ENCODE measurements around the gene LRP1B.

Gene LRP1B

DNA sequence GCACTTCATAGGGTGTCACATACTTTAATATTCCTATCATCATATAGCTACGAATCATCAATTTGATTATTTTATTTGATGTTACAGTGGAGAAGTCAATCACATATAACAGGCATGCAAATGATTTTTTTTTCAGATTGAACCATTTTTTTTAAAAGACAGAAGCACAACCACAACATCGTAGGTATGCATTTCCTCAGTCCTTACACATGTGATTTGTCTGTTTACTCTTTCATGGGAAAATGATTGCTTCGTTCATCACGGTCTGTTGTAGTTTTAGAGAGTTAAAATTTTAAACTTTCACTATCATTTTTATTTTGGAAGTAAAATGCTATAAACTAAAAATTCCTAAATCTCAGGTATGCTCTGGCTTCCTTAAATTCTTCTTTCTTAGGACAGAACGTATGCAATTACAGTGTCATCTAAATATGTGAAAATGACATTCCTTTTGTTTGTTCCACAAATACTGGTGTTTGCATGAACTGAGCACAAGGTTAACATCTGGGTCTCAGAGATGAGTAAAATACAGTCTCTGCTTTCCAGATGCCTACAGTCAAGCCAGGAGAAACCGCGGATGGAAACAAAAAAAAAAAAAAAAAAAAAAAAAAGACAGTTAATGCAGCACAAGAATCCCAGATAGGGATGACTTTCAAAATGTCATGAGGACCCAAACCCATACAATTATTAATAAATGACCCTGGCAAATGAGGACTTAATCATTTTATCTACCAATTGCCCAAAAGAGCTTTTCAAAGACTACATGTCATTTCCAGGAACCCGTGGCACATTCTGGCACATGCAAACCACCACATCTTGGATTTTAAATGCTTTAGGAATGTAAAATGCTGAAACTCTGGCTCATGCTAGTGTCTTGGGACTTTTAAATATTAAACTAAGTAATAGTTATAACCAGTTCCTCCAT, 201.2 kb downstream of the LRP1B start:
- Histone ChIP-seq H3K9me3 (ENCODE audit: insufficient read depth, low read length, severe bottlenecking) (no peaks in the 10 kb centered on the region), H3K27ac (ENCODE audit: low read length) (no peak overlapping the region), H3K4me1 (ENCODE audit: insufficient read depth, low read length) (no peaks in the 10 kb centered on the region), H2AFZ (ENCODE audit: low read depth, low read length) (no peak overlapping the region), H3K36me3 (ENCODE audit: insufficient read depth, low read length) (no peaks in the 10 kb centered on the region), H3K79me2 (ENCODE audit: insufficient read depth, low read length) (no peaks in the 10 kb centered on the region), H3K4me2 (ENCODE audit: insufficient read depth, low read length) (no peak overlapping the region), H3K27me3 (ENCODE audit: insufficient read depth, low read length, poor library complexity) (no peaks in the 10 kb centered on the region), H3K4me3 (ENCODE audit: low read depth in 1 of 2, low read length in 2 of 2) (no peak overlapping the region), H4K20me1 (ENCODE audit: insufficient read depth, low read length) (no peaks in the 10 kb centered on the region), H3K9ac (ENCODE audit: low read depth, low read length) (no peak overlapping the region)
- DNase-seq, result no peak
- no peak for ATAC-seq (ENCODE audit: insufficient read depth, low read depth)
- TF ChIP-seq, protein P1, sequence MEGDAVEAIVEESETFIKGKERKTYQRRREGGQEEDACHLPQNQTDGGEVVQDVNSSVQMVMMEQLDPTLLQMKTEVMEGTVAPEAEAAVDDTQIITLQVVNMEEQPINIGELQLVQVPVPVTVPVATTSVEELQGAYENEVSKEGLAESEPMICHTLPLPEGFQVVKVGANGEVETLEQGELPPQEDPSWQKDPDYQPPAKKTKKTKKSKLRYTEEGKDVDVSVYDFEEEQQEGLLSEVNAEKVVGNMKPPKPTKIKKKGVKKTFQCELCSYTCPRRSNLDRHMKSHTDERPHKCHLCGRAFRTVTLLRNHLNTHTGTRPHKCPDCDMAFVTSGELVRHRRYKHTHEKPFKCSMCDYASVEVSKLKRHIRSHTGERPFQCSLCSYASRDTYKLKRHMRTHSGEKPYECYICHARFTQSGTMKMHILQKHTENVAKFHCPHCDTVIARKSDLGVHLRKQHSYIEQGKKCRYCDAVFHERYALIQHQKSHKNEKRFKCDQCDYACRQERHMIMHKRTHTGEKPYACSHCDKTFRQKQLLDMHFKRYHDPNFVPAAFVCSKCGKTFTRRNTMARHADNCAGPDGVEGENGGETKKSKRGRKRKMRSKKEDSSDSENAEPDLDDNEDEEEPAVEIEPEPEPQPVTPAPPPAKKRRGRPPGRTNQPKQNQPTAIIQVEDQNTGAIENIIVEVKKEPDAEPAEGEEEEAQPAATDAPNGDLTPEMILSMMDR (IDR thresholded peaks at IDR 0.05; ENCODE audit: borderline replicate concordance, extremely low read depth, low read length, poor library complexity, severe bottlenecking), result no peak
- TF ChIP-seq EZH2 (IDR thresholded peaks at IDR 0.05; ENCODE audit: borderline replicate concordance, low read depth, low read length, severe bottlenecking), result no peak

DNA sequence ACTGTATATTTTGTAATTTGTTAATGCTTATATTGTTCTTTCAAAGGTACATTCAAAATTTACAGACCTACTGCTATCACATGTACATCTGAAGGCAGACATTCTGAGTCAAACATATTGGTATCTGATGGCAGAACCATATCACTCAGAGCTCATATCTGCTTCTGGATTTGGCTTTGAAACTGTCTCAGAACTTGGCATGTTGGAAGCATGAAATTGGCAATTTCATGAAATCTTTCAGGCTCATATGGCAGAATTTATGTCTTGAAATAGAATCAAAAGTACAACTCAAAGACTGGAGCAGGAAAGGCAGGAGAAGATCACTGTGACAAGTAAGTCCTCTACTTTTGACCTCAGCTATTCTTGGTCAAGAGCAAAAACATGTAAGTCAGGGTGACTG, 202.3 kb downstream of the LRP1B start:
- Histone ChIP-seq H3K4me2 (ENCODE audit: insufficient read depth, low read length) (no peak overlapping the region), H2AFZ (ENCODE audit: low read depth, low read length) (no peak overlapping the region), H3K36me3 (ENCODE audit: insufficient read depth, low read length) (no peaks in the 10 kb centered on the region), H3K4me3 (ENCODE audit: low read depth in 1 of 2, low read length in 2 of 2) (no peak overlapping the region), H3K79me2 (ENCODE audit: insufficient read depth, low read length) (no peaks in the 10 kb centered on the region), H3K27ac (ENCODE audit: low read length) (no peak overlapping the region), H3K9me3 (ENCODE audit: insufficient read depth, low read length, severe bottlenecking) (no peaks in the 10 kb centered on the region), H3K9ac (ENCODE audit: low read depth, low read length) (no peak overlapping the region), H3K4me1 (ENCODE audit: insufficient read depth, low read length) (no peaks in the 10 kb centered on the region), H4K20me1 (ENCODE audit: insufficient read depth, low read length) (no peaks in the 10 kb centered on the region), H3K27me3 (ENCODE audit: insufficient read depth, low read length, poor library complexity) (no peaks in the 10 kb centered on the region)
- ATAC-seq (ENCODE audit: insufficient read depth, low read depth), result no peak
- no peak for DNase-seq
- TF ChIP-seq, protein P1 (IDR thresholded peaks at IDR 0.05; ENCODE audit: borderline replicate concordance, extremely low read depth, low read length, poor library complexity, severe bottlenecking), result no peak
- TF ChIP-seq EZH2 (IDR thresholded peaks at IDR 0.05; ENCODE audit: borderline replicate concordance, low read depth, low read length, severe bottlenecking), result no peak

DNA sequence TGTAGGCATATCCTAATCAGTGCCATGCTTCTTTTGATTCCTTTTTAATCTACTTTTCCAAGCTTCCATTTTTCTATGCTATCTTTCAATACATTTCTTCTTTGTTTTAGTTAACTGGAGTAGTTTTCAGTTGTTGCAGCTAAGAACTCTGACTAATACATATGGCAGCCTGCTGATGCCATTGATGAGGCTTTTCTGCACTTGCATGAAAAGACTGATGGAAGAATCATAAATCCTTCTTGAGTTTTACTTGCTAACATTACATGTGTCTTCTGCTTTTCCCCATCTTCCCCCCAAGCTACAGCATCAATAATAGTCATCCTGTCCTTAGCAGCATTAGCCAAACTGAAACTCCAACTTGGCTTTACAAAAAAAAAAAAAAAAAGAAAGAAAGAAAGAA, 203.3 kb downstream of the LRP1B start:
- TF ChIP-seq, protein P1 (IDR thresholded peaks at IDR 0.05; ENCODE audit: borderline replicate concordance, extremely low read depth, low read length, poor library complexity, severe bottlenecking), result no peak
- TF ChIP-seq EZH2 (IDR thresholded peaks at IDR 0.05; ENCODE audit: borderline replicate concordance, low read depth, low read length, severe bottlenecking), result no peak
- H2AFZ ChIP-seq (ENCODE audit: low read depth, low read length), result no peak overlapping the region
- no peak for ATAC-seq (ENCODE audit: insufficient read depth, low read depth)

More for the DNA sequence above, 203.3 kb downstream of the LRP1B start:
- H3K9me3 ChIP-seq (ENCODE audit: insufficient read depth, low read length, severe bottlenecking), result no peaks in the 10 kb centered on the region
- H3K79me2 ChIP-seq (ENCODE audit: insufficient read depth, low read length), result no peaks in the 10 kb centered on the region
- H3K4me2 ChIP-seq (ENCODE audit: insufficient read depth, low read length), result no peak overlapping the region
- no peaks in the 10 kb centered on the region for H4K20me1 ChIP-seq (ENCODE audit: insufficient read depth, low read length)
- H3K27me3 ChIP-seq (ENCODE audit: insufficient read depth, low read length, poor library complexity), result no peaks in the 10 kb centered on the region
- H3K9ac ChIP-seq (ENCODE audit: low read depth, low read length), result no peak overlapping the region
- H3K27ac ChIP-seq (ENCODE audit: low read length), result no peak overlapping the region
- H3K4me3 ChIP-seq (ENCODE audit: low read depth in 1 of 2, low read length in 2 of 2), result no peak overlapping the region
- no peaks in the 10 kb centered on the region for H3K36me3 ChIP-seq (ENCODE audit: insufficient read depth, low read length)
- H3K4me1 ChIP-seq (ENCODE audit: insufficient read depth, low read length), result no peaks in the 10 kb centered on the region
- DNase-seq, result no peak

All from DND-41 (cell line).